Fibroblast of lung (primary cell): ENCODE data around the gene ACBD7. TPM values are rescaled to one million over a fixed set of nuclear protein-coding genes. Genes with fewer than 3 reads are reported as not detected.
A peak's percentile ranks its signal among the peaks of the same experiment; 100 is the strongest.

Source experiments
- DNase-seq, 2 donors: peaks; one replicate each; pipeline versions ENCODE4 v3.0.0 to v3.0.0-alpha.2; 2010; ENCODE audit warnings: low read depth in 2 of 2
- H2AFZ ChIP-seq: 2 replicates; pipeline ENCODE4 v1.5.1; 2012; ENCODE audit warnings: low read length, control low read depth, inconsistent platforms
- H3K27ac ChIP-seq: 2 replicates; pipeline ENCODE4 v1.5.1; 2011; ENCODE audit warnings: low read length, control low read depth; ENCODE audit not compliant: insufficient read depth
- H3K27me3 ChIP-seq: 2 replicates; pipeline ENCODE4 v1.5.1; 2011; ENCODE audit warnings: mild to moderate bottlenecking, low read length; ENCODE audit not compliant: control insufficient read depth, insufficient read depth
- H3K36me3 ChIP-seq: 2 replicates; pipeline ENCODE4 v1.5.1; 2011; ENCODE audit warnings: low read length; ENCODE audit not compliant: control insufficient read depth, insufficient read depth
- H3K4me1 ChIP-seq: 2 replicates; pipeline ENCODE4 v1.5.1; 2011; ENCODE audit warnings: low read length; ENCODE audit not compliant: control insufficient read depth, insufficient read depth; ENCODE audit errors: extremely low read depth
- H3K4me2 ChIP-seq: 2 replicates; pipeline ENCODE4 v1.5.1; 2011; ENCODE audit warnings: low read length, control low read depth; ENCODE audit not compliant: insufficient read depth; ENCODE audit errors: extremely low read depth
- H3K4me3 ChIP-seq, 4 experiments: fragments of 200-600 bp in 1 of 4; sonication (generic) in 1 of 4; replicated peaks in 1 of 4; 2 replicates each; pipeline ENCODE4 v1.5.1; 2011 to 2016; ENCODE audit warnings: low read length in 4 of 4, low read depth in 3 of 4, mild to moderate bottlenecking in 3 of 4, control low read depth in 2 of 4, inconsistent platforms in 1 of 4, mixed read lengths in 1 of 4; ENCODE audit not compliant: insufficient read depth in 1 of 4; ENCODE audit errors: control extremely low read depth in 1 of 4
- H3K79me2 ChIP-seq: 2 replicates; pipeline ENCODE4 v1.5.1; 2012; ENCODE audit warnings: mild to moderate bottlenecking, low read length, inconsistent platforms; ENCODE audit not compliant: control insufficient read depth, insufficient read depth
- H3K9ac ChIP-seq: 2 replicates; pipeline ENCODE4 v1.5.1; 2011; ENCODE audit warnings: mild to moderate bottlenecking, low read length, control low read depth; ENCODE audit not compliant: insufficient read depth
- H3K9me3 ChIP-seq: 2 replicates; pipeline ENCODE4 v1.5.1; 2012; ENCODE audit warnings: low read depth, low read length; ENCODE audit not compliant: control insufficient read depth, insufficient read depth
- H4K20me1 ChIP-seq: 2 replicates; pipeline ENCODE4 v1.5.1; 2011; ENCODE audit warnings: low read length; ENCODE audit not compliant: control insufficient read depth, insufficient read depth; ENCODE audit errors: extremely low read depth
- EZH2 ChIP-seq: IDR thresholded peaks from 2 replicates; pipeline ENCODE4 v1.5.1; 2012; ENCODE audit warnings: low read length, control low read depth, mild to moderate bottlenecking; ENCODE audit errors: missing control alignments
- polyA plus RNA-seq, 2 donors: library from polyadenylated mRNA; depleted of rRNA in 1 of 2; stranded (reverse) in 1 of 2; unstranded in 1 of 2; fragments of >200 nt; gene quantifications; 2 replicates each; pipeline ENCODE4 v1.2.1, GENCODE V29; 2011 to 2012; ENCODE audit warnings: missing spikeins in 1 of 2
- total RNA-seq: library from RNA; depleted of rRNA; stranded (reverse); fragments of >200 nt; gene quantifications from 2 replicates; pipeline ENCODE4 v1.2.1, GENCODE V29; 2014
- TF ChIP-seq, protein P1 (sequence below), 2 donors: IDR thresholded peaks in 1 of 2; conservative IDR thresholded peaks in 1 of 2; 1 replicate in 1 of 2; 2 replicates in 1 of 2; pipeline ENCODE4 v1.5.1; 2011 to 2012; ENCODE audit warnings: low read length in 2 of 2, control low read depth in 1 of 2, inconsistent platforms in 1 of 2, low read depth in 1 of 2, mild to moderate bottlenecking in 1 of 2

Gene ACBD7
- total and polyA plus RNA-seq, 2 donors (not counting 1 experiment from before 2014, with no cell fraction given) = 0.42 to 4.1 TPM

GRCh38 chr10:15116225-15116624 is 27.6 kb upstream of the ACBD7 start:
- no peak overlapping the region for H3K27ac ChIP-seq
- no peaks in the 10 kb centered on the region for H3K4me1 ChIP-seq
- H3K4me3 ChIP-seq = no peak overlapping the region
- TF ChIP-seq, protein P1, sequence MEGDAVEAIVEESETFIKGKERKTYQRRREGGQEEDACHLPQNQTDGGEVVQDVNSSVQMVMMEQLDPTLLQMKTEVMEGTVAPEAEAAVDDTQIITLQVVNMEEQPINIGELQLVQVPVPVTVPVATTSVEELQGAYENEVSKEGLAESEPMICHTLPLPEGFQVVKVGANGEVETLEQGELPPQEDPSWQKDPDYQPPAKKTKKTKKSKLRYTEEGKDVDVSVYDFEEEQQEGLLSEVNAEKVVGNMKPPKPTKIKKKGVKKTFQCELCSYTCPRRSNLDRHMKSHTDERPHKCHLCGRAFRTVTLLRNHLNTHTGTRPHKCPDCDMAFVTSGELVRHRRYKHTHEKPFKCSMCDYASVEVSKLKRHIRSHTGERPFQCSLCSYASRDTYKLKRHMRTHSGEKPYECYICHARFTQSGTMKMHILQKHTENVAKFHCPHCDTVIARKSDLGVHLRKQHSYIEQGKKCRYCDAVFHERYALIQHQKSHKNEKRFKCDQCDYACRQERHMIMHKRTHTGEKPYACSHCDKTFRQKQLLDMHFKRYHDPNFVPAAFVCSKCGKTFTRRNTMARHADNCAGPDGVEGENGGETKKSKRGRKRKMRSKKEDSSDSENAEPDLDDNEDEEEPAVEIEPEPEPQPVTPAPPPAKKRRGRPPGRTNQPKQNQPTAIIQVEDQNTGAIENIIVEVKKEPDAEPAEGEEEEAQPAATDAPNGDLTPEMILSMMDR (conservative IDR thresholded peaks at IDR 0.05 in 1 of 2, IDR thresholded peaks at IDR 0.05 in 1 of 2; ENCODE audit: low read depth in 1 of 2, low read length in 2 of 2) = no peak
- no peak for TF ChIP-seq EZH2
- DNase-seq = no peak
- no peaks in the 10 kb centered on the region for H3K9me3 ChIP-seq
- no peak overlapping the region for H3K9ac ChIP-seq
- H3K27me3 ChIP-seq = no peaks in the 10 kb centered on the region
- H3K36me3 ChIP-seq = peaks cover 4% of the 10 kb centered on the region
- no peaks in the 10 kb centered on the region for H3K79me2 ChIP-seq
- no peaks in the 10 kb centered on the region for H4K20me1 ChIP-seq
- no peak overlapping the region for H2AFZ ChIP-seq
- no peak overlapping the region for H3K4me2 ChIP-seq

GRCh38 chr10:15113766-15114165 is 25.2 kb upstream of the ACBD7 start:
- TF ChIP-seq, protein P1 (conservative IDR thresholded peaks at IDR 0.05 in 1 of 2, IDR thresholded peaks at IDR 0.05 in 1 of 2; ENCODE audit: low read depth in 1 of 2, low read length in 2 of 2) = no peak
- TF ChIP-seq EZH2 = no peak
- H3K27me3 ChIP-seq = no peaks in the 10 kb centered on the region

DNA sequence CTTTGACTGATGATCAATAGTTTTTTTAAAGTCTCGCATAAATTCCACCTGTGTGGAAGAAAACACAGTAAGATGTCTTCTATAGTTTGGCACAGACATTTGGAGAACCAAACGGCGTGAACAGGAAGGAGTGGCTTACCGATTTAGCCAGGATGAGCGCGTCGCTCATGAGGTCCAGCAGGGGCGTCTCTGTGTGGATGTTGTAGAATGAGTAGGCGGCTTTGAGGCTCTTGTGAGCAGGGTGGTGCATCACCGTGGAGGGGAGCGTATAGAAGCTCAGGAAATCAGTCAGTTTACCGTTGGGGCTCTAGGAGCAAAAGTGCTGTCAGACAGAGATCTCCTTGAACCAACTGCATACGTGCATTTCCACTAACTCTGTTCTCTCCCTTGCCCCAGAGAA is 24.1 kb upstream of the ACBD7 start:
- Histone ChIP-seq H3K36me3 (peaks cover 2% of the 10 kb centered on the region), H3K27ac (no peak overlapping the region), H2AFZ (no peak overlapping the region), H3K79me2 (no peaks in the 10 kb centered on the region), H3K4me1 (no peaks in the 10 kb centered on the region), H3K9ac (no peak overlapping the region), H3K9me3 (no peaks in the 10 kb centered on the region), H4K20me1 (no peaks in the 10 kb centered on the region), H3K4me2 (no peak overlapping the region), H3K4me3 (no peak overlapping the region), H3K27me3 (no peaks in the 10 kb centered on the region)
- TF ChIP-seq, protein P1 (conservative IDR thresholded peaks at IDR 0.05 in 1 of 2, IDR thresholded peaks at IDR 0.05 in 1 of 2; ENCODE audit: low read depth in 1 of 2, low read length in 2 of 2) = no peak
- no peak for DNase-seq

More at GRCh38 chr10:15113766-15114165, 25.2 kb upstream of the ACBD7 start:
- Histone ChIP-seq H3K27ac (no peak overlapping the region), H3K4me3 (no peak overlapping the region), H2AFZ (no peak overlapping the region), H3K4me1 (no peaks in the 10 kb centered on the region), H4K20me1 (no peaks in the 10 kb centered on the region), H3K36me3 (peaks cover 2% of the 10 kb centered on the region), H3K4me2 (no peak overlapping the region), H3K9me3 (no peaks in the 10 kb centered on the region), H3K79me2 (no peaks in the 10 kb centered on the region), H3K9ac (no peak overlapping the region)
- peak in 1 of 2 donors; percentile 23 for DNase-seq
